HL-60 (cell line): ENCODE measurements around the gene AOC3.
"Not testable (repeated sequence)": the region's sequence is repeated elsewhere in the genome, so short reads cannot be mapped to it uniquely, and the experiment has no call there.

ENCODE experiments used
- POLR2AphosphoS5 ChIP-seq: IDR thresholded peaks from 2 replicates; pipeline ENCODE4 v1.6.1; 2012; ENCODE audit warnings: low read depth
- TF ChIP-seq, protein P1 (sequence below): IDR thresholded peaks from one replicate; pipeline ENCODE4 v1.5.1; 2011; ENCODE audit warnings: low read length, control low read depth, inconsistent platforms; ENCODE audit not compliant: insufficient read depth

DNA sequence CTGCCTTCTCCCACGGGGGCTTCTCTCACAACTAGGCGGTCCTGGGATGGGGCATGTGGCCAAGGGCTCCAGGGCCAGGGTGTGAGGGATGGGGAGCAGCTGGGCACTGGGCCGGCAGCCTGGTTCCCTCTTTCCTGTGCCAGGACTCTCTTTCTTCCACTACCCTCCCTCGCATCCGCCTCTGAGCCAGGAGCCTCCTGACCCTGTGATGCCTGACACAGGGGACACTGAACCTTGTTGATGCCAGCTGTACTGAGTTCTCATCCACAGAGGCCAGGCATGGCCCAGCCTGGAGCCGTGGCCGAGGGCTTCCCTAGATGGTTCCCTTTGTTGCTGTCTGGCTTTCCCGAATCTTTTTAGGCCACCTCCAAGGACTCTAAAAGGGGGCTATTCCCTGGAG is 5.5 kb downstream of the AOC3 start:
- TF ChIP-seq, protein P1, sequence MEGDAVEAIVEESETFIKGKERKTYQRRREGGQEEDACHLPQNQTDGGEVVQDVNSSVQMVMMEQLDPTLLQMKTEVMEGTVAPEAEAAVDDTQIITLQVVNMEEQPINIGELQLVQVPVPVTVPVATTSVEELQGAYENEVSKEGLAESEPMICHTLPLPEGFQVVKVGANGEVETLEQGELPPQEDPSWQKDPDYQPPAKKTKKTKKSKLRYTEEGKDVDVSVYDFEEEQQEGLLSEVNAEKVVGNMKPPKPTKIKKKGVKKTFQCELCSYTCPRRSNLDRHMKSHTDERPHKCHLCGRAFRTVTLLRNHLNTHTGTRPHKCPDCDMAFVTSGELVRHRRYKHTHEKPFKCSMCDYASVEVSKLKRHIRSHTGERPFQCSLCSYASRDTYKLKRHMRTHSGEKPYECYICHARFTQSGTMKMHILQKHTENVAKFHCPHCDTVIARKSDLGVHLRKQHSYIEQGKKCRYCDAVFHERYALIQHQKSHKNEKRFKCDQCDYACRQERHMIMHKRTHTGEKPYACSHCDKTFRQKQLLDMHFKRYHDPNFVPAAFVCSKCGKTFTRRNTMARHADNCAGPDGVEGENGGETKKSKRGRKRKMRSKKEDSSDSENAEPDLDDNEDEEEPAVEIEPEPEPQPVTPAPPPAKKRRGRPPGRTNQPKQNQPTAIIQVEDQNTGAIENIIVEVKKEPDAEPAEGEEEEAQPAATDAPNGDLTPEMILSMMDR: not testable (repeated sequence)
- TF ChIP-seq POLR2AphosphoS5: not testable (repeated sequence)
